Right ventricle myocardium superior (tissue), 1 donor: ENCODE measurements around the gene DDX3X. TPM values are rescaled to one million over a fixed set of nuclear protein-coding genes. Genes with fewer than 3 reads are reported as not detected.
"Not testable (repeated sequence)": the region's sequence is repeated elsewhere in the genome, so short reads cannot be mapped to it uniquely, and the experiment has no call there.

Source experiments
- ATAC-seq: fragments of 200-7000 bp; cut with Tn5 transposase; one replicate; pipeline ENCODE4 v1.9.1; 2020; ENCODE audit warnings: mild to moderate bottlenecking; ENCODE audit not compliant: poor library complexity
- DNase-seq: peaks from one replicate; pipeline ENCODE4 v3.0.0-alpha.2; 2020
- intact Hi-C: fragments of 100-400 bp; cut with DNase I; formaldehyde crosslinking; loops from one replicate; pipeline ENCODE4 v1.11.2; 2022
- total RNA-seq: library from RNA; stranded (reverse); fragmentation: NEBNext Ultra II Directional; extraction: Animal tissue kit (Norgen Biotek cat#: 25700); gene quantifications from one replicate; pipeline ENCODE4 v1.2.1, GENCODE V29; 2021
- donor health status: DM: no; HTN: yes; CAD: no; lungs with severe emphysema.

DDX3X gene
- total RNA-seq, 1 donor from 2014 or later, result 128 TPM

DNA sequence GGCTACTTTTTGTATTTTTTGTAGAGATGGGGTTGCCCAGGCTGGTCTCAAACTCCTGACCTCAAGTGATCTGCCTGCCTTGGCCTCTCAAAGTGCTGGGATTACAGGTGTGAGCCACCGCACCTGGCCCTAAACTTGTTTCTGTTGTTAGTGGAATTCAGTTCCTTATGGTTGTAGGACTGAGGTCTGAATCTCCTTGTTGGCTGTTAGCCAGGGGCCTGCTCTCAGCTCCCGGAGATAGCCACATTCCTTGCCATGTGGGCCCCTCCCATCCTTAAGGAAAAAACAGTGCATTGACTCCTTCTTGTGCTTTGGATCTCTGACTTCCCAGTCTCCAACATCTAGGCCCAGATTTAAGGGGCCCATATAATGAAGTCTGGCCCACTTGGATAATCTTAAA is 63.8 kb downstream of the DDX3X start:
- intact Hi-C loops, result no loop called here
- no peak for DNase-seq
- ATAC-seq, result no peak

DNA sequence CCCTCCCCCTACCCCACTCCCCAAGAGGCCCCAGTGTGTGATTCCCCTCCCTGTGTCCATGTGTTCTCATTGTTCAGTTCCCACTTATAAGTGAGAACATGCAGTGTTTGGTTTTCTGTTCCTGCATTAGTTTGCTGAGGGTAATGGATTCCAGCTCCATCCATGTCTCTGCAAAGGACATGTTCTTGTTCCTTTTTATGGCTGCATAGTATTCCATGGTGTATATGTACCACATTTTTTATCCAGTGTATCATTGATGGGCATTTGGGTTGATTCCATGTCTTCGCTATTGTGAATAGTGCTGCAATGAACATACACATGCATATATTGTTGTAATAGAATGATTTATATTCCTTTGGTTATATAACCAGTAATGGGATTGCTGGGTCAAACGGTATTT is 68.6 kb downstream of the DDX3X start:
- DNase-seq, ATAC-seq, intact Hi-C loops: not testable (repeated sequence)

DNA sequence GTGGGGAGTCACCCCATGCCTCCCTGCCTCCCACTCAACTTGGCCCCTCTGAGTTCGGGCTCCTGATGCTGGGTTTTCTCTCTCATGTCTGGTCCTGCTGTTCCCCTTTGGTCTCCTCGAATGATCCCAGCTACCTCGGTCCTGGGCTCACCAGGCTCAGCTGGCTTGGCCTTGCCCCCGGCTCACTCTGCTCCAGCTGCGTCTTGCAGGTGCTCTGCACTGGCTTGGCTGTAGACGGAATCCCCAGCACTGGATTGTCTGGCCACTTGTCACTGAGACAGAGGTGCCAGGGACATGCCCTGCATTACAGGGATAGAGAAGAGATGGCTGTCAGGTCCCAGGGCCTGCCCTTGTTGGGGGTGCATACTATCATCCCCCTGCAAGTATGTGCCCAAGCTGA is 71.6 kb downstream of the DDX3X start:
- ATAC-seq, result no peak
- intact Hi-C loops, result no loop called here
- DNase-seq, result no peak

DNA sequence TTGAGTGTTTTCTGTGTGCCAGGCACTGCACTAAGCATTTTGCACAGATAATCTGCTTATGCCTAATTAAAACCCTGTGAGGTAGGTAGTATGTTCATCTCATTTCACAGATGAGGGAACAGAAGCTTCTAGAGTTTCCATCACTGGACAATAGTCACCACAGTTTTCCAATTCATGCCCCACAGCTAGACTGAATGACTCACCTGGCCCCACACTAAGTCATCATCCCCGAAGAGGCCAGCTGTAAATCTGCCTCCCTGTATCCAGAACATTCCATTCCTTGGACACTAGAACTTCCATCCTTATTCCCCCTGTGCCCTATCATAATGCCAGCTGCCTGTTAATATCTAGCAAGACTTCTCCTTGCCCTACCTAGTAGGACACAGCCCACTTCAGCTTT is 72.2 kb downstream of the DDX3X start:
- ATAC-seq, result no peak
- DNase-seq, result no peak
- intact Hi-C loops, result no loop called here

DNA sequence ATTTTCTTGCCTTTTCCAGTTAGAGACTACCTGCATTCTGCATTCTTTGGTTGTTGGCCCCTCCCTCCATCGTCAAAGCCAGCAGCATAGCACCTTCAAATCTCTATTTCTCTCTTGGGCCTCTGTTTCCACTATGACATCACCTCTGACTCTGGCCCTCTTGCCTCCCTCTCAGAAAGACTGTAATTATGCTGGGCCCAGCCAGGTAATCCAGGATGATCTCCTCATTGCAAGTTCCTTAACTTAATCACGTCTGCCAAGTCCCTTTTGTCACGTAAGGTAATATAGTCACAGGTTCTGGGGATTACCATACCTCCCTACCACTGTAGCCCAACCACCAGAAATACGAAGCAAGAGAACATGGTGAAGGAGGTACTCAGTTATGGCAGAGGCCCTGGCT is 73.9 kb downstream of the DDX3X start:
- ATAC-seq (no peak), DNase-seq (no peak)
- intact Hi-C loops, result no loop called here

DNA sequence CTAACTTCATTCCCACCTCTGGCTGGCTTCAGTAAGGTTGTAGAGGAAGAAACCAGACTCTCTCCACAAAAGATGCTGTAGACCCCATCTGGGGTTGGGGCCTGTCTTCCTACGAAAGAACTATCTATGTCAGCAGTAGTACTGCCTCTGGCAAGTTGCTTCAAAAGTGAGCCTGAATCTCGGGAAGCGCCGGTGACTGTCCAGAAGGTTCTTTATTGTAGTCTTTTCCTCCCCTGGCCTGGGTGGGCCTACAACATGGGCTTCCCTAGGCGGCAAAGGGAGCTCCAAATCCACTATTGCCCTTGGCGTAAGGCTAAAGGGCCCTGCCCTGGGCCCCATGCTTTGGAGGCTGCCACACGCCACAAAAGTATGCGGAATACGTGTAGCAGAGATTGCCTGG is 74.6 kb downstream of the DDX3X start:
- ATAC-seq (no peak), DNase-seq (no peak)
- intact Hi-C loops, result no loop called here

DNA sequence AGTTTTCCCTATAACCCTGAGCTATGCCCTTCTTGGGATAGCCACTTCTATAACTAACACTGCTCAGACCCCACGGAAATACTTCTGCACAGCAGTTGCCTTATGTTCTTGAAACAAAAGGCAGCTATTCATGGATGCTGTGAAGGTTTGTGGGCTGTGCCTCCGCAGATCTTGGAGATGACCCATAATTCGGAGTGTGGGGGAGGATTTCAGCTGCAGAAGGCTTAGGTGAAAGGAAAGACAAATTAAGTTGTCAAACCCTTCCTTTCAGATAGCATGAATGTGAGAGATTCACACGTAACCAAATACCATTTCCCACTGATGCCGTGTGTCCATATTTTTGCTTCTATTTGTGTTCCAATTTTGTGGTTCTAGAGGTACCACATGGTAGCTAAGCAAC is 75.0 kb downstream of the DDX3X start:
- DNase-seq (no peak), ATAC-seq (no peak)
- intact Hi-C loops, result no loop called here

DNA sequence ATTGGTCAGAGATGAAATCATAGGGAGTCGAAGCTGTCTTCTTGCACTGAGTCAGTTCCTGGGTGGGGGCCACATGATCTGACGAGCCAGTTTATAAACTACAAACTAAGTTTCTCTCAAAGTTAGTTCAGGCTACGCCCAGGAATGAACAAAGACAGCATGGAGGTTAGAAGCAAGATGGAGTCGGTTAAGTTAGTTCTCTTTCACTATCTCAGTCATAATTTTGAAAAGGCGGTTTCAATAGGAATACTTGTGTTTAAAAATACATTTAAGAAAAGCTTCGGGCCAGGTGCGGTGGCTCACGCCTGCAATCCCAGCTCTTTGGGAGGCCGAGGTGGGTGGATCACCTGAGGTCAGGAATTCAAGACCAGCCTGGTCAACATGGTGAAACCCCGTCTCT is 77.3 kb downstream of the DDX3X start:
- DNase-seq, intact Hi-C loops, ATAC-seq: not testable (repeated sequence)

DNA sequence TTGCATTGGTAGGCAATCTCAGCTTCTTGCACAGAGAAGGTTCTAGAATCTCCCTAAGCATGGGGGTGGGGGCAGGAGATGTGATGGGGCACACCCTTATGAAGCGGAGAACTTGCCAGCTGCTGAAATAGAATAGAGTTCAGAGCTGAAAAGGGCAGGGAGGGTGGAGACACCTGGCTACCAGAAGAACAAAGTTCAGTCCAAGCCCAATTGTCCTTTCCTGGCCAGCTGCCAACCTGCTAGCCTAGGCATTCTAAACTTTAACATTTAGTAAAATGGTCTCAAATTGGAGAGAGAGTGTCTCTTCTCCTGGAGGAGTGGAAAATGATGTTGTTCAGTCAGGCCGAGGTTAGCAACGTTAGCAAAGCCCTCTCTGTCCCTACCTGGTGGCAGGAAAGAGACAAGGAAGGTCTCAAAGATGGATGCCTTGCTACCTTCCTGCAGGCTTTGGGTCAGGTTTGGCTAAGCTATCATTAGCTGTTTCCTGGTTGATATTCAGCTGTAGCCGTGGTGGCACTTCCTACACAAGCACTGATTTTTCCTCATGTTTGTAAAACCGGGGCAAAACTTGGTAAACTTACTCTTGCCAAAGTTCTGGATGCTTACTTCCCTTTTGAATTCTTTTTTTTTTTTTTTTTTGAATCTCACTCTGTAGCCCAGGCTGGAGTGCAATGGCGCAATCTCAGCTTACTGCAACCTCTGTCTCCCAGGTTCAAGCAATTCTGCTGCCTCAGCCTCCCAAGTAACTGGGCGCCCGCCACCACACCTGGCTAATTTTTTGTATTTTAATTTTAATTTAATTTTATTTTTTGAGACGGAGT is 78.5 kb downstream of the DDX3X start:
- DNase-seq, result no peak
- intact Hi-C loops, result no loop called here
- ATAC-seq, result no peak

Other genes starting within 250 kb of the DDX3X start
- gene USP9X, start 248.7 kb upstream of the DDX3X start, total RNA-seq, result 47.3 TPM
- gene NYX, start 113.2 kb downstream of the DDX3X start, total RNA-seq, result not detected